ENCODE data around the gene EFTUD2.

The EFTUD2 gene

DNA sequence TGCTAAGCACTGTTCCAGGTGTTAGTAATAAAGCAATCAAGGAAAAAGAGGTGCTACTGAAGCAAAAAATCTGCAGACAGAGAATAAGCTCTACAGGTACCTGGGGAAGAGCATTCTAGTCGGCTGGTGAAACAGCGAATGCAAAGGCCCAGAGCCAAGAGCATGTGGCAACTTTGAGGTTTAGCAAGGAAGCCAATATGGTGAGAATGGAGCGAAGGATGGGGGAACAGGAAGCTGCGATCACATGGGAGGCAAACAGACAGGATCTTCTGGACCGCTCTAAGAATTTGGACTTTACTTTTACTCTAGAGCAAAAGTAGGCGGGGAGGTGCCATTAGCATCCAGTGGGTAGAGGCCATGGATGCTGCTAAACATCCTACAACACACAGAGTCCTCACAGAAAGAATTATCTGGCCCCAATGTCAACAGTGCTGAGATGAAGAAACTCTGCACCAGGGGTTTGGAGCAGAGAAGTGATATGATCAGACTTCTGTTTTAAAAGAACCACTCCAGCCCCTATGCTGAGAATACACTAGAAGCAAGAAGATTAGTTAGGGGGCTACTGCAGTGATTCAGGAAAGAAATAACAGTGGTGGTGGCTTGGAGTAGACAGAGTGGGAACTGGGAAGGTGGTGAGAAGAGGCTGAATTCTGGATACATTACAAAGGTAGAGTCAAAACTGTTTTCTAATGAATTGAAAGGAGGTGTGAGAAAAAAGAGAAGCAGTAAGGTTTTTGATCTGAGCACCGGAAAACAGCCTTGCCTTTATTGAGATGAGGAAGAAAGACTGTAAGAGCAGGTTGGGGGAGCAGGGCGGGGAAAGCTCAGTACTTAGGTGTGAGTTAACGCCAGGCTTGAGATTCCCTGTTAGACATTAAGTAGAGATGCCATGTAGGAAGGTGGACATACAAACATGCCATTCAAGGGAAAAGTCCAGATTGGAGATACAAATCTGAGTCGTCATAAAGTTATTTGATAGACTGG lies 11.0 kb downstream of the EFTUD2 start:
- DNase-seq (ENCODE audit: low spot score), result no peak

DNA sequence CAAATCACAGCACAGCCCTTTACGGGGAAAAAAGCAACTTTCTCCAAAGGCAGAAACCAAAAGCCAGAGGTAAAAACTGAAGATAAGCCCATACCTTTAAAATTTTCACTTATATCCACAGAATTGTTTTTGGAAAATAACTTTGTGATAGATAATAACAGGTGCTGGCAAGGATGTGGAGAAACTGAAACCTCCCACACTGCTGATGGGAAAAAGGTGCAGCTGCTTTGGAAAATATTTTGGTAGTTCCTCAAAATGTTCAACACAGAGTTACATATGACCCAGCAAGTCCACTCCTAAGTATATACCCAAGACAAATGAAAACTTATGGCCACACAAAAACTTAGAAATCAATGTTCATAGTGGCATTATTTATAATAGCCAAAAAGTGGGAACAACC lies 12.2 kb downstream of the EFTUD2 start:
- DNase-seq (ENCODE audit: low spot score), result no peak

DNA sequence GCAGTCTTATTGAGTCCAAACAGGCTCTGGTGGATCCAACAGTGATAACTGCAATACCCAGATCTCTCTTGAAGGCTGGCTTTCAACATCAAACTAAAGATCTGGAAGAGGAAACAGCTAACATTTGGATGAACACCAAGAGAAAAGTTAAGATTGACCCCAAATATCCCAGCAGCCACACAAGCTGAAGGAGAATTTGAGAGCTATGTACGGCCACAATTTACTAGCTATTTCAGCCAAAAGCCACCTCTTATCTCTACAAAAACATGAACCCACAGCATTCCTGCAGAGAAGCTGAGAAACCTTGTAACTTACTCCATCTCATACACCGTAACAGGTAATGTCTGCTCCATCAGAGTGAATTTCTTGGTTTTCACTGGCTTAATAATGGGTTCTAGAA lies 14.3 kb downstream of the EFTUD2 start:
- DNase-seq (ENCODE audit: low spot score), result no peak

DNA sequence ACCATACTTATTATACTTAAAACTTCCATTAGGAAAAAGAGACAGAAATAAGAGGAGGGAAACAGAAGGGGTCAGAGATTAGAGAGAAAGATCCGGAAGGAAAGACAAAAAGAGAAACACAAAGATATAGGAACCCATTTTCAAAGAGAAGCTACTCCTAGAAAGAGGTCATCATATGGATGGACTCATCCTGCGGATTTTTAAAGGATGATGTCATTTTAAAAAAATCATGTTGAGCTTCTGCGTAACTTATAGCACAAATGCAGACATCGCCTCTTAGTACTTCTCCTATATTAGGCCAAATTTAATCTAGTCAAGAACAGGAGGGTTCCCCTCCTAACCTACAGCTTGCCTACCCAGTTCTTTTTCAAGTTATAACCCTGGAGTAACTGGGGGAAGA lies 18.1 kb downstream of the EFTUD2 start:
- no peak for DNase-seq (ENCODE audit: low spot score)

DNA sequence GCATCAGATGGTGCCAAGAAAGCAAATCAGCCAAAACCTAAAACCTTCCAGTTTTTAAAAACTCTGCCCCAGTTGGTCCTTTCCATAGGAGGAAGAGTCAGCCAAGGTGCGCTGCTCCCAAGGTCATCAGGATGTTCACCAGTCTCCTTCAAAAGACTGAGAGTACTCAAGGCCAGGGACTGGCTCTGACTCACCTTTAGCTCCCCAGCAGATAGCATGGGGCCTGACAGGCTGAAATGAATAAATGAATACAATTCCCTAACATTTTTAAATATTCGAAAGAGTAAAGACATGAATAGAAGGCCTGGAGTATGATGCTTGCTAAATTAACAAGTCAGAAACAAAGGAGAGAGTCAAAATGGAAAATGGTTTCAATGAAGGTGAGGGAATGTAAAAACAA lies 19.2 kb downstream of the EFTUD2 start:
- no peak for DNase-seq (ENCODE audit: low spot score)

DNA sequence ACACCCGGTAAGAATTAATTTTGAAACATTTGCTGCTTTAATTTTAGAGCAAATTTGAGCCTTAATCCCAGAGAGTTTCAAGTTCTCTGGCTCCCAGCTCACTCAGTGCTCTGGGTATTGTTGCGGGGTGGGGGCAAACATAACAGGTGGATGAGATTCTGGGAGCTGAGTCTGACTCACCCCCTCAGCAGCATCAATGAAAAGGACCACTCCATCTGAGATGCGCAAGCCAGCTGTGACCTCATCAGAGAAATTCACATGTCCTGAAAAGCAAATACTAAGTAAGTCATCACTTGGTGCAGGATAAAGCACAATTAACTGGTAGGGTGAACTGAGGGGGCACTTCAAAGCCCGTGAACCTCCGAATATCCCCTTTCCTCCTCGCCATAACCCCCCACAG lies 19.9 kb downstream of the EFTUD2 start:
- no peak for DNase-seq (ENCODE audit: low spot score)

DNA sequence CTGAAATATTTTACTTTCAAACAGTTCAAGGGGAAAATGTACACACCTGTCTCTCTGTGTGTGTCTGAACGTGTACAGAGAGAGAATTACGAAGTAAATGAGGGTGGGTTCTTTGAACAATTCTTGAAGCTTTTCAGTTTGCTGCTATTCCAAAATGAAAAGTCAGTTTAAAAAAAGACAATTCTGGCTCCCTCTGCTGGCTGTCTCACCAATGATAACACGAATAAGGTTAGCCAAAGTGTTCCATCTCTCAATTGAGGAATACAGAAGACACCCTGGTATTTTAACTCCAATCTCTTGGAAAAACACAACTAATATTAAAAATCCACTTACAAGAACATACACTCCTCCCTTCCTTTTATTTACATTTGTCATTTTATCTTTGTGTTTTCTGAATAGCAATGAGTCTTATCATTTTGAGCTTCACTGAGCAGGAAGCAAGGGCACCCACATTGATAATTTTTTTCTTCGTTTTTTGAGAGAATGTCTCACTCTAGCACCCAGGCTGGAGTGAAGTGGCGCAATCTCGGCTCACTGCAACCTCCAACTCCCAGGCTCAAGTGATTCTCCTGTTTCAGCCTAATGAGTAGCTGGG lies 20.5 kb downstream of the EFTUD2 start:
- peak; percentile 74 for DNase-seq (ENCODE audit: low spot score)

DNA sequence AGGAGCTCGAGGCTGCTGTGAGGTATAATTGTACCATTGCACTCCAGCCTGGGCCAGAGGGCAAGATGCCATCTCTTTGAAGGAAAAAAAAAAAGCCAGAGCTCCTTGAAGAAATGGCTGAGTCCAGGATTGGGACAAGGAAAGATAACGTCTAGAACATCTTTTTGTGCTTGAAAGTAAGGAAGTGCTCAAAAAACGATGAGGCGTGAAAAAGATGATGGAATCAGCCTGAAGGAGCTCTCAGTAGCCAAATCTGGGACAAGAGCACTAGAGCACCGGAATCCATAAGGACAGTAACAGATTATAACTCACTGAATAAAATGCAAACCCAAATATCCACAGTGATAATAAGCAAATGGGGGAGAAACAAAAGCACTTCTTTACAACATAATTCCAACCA lies 22.1 kb downstream of the EFTUD2 start:
- DNase-seq (ENCODE audit: low spot score), result no peak

DNA sequence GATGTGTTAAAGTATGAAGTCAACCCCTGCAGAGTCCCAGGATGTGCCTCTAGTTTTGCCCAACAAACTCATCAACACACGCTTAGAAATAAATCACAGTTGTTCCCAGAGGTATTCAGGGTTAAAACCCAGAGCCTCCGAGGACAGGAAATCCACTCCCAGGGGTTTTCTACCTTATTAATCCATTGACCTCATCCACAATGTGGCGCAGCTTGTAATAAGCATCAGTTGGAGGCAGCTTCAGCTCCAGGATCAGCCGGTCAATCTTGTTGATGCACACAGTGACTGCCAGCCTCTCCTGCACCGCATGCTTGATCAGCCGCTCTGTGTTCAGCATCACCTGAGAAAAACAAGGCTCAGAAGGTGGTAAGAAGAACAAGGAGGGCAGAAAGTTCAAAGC lies 23.5 kb downstream of the EFTUD2 start:
- DNase-seq (ENCODE audit: low spot score), result no peak

DNA sequence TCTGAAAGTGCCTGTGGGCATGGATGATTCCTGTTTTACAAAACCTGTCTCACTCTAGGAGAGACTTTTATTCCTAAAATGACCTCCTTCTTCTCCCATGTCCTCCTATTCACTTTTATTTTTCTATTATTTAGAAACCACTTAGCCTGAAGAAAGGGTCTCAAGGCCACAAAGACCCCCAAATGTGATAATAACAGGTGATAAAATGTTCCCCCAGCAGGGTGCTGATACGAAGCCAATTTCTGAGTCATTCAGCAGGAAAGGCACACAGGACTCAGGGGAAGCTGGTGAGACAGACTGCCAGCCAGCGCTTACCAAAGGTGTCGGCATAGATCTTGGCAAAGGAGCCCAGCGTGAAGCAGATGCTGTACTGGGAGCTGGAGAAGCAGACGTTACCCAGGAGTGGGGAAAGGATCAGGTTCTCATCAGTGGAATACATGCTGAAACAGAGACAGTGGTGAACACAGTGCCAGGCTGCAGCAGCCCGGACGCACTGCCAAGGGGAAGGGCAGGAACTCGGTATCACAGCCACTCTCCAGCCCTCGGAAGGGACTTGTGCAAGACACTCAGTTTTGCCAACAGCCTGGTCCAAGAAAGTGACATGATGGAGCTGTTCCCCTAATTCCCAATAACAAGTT lies 27.0 kb downstream of the EFTUD2 start:
- DNase-seq (ENCODE audit: low spot score), result peak; percentile 35

DNA sequence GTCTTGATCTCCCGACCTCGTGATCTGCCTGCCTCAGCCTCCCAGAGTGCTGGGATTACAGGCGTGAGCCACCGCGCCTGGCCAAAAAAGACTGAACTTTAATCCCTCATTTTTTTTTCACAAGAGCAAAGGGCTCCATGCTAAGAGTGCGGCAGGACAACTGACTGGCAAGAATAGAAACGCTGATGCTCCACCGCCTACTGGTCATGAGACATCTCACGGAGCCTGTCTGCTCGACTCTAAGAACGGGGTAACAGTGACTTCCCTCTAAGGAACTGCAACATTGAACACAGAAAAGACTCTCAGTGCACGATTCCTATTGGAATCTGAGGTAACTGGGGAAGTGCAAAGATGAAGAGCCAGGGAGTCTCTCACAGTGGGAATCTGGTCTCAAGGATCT lies 27.7 kb downstream of the EFTUD2 start:
- DNase-seq (ENCODE audit: low spot score), result no peak

DNA sequence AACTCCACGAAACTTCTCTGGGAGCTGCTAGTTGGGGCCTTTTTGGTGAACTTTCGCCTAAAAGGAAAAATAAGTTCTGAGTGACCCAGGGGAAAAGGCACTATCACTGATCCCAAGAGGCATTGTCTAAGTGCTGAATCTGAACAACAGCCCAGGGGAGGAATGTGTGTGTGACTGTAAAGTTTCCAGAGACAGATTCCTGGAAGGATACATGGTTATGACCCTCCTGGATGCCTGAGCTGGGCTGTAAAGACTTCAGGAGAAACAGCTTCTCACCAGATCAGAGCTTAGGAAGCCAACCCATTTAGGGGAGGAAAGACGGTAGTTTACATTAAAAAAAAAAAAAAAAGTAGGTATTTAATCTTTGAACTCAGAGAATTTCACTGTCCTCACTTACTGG lies 31.4 kb downstream of the EFTUD2 start:
- DNase-seq (ENCODE audit: low spot score), result no peak

DNA sequence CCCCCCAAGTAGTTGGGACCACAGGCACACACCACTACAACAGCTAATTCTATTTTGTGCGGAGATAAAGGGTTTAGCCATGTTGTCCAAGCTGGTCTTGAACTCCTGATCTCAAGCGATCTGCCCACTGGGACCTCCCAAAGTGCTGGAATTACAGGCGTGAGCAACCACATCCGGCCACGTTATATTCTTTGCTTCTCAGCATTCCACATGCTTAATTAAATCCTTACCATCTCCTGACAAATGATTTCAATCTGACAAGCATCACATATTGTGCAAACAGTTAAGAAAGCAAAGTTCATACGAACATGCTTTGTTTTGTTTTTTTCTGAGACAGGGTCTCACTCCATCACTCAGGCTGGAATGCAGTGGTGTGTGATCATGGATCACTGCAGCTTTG lies 33.3 kb downstream of the EFTUD2 start:
- no peak for DNase-seq (ENCODE audit: low spot score)

DNA sequence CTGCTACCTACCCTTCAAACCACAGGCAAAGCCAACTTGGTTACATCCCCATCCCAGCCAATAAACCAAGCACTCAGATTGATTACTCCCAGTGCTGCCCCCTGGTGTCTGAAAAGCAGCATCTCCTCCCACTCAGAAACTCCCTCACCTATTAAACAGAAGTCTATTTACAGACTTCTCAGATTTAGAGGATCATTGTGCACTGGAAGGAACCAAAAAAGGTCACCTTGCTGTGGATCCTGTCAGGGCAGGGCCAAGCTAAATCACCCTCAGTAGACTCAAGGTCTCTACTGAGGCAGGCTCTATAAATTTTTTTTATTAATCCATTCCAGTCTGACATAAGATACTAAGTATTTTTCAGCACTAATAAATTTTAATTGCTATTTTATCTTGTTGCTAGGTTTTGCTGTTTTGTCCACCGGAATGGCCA lies 34.0 kb downstream of the EFTUD2 start:
- DNase-seq (ENCODE audit: low spot score), result peak; percentile 87

DNA sequence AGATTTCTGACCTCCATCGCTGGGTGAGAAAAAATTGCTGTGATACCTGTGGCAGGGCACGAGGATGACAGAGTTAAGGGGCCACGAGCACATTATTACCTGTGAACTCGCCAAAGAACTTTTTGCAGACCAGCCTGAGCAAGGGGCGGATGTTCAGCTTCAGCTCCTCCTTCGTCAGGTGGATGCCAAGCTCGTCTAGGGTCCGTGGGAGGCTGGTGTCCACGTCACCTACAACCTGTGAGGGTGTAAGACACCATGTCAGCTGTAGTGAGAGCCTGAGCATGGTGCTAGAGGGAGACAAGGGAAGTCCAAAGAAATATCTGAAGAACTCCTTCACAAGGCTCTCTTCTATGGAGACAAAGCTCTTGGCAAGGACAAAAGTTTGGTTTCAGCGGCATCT lies 34.4 kb downstream of the EFTUD2 start:
- DNase-seq (ENCODE audit: low spot score), result no peak

DNA sequence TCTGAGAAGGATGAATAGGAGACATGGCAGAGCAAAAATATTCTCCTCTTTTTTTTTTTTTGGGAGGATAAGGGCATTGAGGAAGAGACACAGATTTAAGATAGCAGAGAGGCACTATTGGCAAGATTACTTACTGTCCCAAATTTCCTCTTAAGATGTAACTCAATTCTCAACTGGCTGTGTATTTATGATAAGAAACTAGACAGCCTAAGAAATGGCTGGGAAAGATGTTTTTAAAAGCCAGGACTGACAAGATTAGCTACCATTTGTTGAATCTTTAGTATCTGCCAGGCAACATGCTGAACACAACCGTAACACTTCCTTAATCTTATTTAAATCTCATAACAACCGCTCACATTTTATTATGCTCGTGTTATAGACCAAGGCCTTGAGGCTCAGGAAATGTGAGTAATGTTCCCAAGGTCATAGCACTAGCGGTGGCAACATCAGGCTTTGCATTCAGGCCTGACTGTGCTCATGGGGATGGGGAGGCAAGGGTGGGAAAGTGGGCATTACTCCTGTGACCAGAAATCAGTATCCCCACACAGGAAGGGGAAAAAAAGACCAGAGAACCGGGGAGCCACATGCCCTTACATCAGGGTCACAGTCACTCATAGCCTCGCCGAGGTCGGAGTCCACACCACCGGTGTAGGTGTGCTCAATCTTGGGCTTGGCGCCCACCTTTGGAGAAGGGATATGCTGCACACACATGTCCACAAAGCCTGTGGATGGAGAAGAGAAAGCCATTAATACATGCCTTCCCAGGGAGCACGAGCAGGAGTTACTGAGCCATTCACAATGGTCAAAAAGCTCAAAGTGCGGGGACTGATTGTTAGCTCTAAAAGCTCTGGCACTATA lies 36.0 kb downstream of the EFTUD2 start:
- no peak for DNase-seq (ENCODE audit: low spot score)

DNA sequence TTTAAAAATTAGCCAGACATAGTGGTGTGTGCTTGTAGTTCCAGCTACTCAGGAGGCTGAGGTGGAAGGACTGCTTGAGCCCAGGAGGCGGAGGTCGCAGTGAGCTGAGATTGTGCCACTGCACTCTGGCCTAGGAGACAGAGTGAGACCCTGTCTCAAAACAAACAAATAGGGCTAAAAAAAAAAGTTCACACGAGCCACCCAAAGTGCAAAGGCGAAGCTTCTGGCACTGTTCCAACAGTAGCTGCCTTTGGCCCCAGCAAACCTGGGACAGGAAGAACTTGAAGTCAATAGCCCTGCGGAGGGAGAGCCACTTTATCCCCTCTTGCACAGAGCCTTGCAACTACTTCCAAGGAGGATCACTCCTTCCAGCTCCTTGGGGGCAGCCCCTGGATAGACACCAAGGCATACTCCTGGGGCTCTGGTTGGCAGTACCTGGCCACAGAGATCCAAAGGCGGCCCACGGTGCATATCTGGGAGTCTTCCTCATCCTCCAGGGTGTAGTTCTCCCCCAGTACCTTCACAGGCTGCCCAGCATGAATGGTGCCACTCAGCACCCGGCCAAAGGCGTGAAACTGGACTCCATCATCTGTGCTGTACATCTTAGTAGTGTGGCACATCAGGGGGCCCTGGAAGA lies 36.8 kb downstream of the EFTUD2 start:
- no peak for DNase-seq (ENCODE audit: low spot score)

DNA sequence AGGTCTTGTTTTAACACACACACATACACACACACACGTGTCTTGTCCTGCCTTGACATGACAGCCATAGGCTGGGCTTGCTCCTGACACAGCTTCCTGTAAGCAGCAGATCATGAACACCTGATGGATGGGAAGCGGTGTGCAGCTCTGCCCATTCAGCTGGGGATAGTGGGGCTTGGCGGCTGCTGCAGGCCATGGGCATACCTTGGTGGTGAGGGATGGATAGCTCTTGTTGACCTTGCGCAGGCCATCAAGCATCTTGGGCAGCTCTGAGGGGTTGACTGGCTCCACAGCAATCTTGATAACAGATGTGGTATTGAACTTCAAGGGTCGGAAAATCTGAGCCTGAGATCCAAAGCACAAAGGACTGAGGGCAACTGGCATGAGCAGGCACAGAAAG lies 39.5 kb downstream of the EFTUD2 start:
- no peak for DNase-seq (ENCODE audit: low spot score)

DNA sequence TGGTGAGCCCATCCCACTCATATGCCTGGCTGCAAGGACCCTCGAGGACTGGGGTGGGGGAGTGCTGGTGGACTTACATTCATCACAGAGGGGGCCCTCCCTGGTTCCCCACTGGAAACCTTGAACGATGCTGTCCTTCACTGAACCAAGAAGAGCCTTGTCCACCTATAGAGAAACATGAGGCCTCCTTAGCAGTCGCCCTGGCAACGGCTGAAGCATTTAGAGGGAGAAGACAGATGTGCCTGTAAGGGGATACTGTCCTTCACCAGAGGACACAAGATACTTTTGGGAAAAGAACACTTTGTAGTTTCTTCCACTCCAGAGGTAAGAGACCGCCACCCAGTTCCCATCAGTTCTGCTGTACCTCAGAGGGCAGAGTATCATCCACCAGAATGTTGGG lies 45.1 kb downstream of the EFTUD2 start:
- DNase-seq (ENCODE audit: low spot score), result no peak

DNA sequence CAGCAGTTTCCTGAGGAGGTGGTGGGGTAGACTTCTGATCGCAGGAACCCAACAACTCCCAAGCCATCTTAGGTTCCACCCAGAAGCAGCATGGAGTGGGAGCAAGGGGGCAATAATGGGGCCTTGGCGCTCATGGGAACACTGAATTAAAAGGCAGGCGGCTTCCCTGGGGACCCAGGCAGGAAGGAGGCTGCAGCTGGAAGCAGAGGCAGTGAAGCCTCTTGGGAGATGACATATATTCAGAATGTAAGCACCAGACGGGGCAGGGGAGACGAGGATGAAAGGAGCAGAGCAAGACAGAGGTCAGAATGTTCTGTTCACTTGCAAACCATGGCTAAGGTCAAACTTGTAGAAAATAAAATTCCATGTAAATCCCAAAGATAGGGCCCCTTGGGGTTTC lies 48.6 kb downstream of the EFTUD2 start:
- DNase-seq (ENCODE audit: low spot score), result no peak

DNA sequence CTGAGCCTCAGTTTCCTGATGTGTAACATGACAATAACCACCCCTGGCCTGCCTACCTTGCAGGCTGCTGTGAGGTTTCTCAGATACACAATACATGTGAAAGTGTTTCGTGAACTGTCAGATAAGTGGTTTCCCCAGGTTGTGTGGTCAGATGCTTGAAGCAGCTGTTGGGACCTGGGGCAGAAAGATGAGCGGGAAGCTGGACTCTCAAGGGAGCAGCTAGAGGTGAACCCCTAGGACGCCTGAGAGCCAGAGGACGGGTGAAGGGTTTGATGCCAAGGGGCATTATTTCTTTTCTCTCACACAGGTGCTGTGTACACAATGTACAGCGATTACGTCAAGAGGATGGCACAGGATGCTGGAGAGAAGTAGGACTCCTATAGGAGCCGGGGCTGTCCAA lies 49.2 kb downstream of the EFTUD2 start:
- no peak for DNase-seq (ENCODE audit: low spot score)

Measured in cerebellar cortex (tissue), 1 donor.